Measurements from ENCODE around the gene THAP4.

DNA sequence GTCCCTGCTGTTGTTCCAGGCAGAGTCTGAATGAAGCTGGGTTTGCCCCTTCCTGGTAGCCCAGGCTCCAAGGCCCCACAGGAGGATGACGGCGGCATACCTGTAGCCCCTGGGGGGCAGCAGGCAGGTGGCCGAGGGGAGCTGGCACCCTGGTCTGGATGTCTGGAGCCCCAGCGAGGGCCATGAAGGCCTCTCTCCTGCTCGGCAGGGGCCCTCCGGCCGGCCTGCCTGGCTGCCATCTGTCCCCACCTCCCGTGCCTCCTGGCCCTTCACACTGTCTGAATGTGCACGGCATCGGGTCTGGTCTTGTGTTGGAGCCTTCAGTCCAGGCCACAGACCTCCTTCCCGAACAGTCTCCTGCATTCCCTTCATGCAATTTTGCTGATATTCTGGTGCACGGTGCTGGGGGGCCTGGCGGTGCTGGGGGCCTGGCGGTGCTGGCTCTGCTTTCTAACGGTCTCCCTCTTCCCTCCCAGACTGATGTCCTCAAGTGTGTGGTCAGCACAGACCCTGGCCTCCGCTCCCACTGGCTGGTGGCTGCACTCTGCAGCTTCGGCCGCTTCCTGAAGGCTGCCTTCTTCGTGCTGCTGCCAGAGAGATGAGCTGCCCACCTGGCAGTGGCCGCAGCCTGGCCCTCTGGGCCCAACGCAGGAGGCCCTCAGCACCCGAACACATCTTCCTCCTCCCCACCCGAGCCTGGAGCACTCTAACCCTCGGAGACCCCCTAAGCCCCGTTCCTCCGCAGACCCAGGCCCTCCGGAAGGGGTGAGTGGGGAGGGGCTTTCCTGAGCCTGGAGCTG lies 64.9 kb downstream of the THAP4 start:
- TF ChIP-seq, protein P1, sequence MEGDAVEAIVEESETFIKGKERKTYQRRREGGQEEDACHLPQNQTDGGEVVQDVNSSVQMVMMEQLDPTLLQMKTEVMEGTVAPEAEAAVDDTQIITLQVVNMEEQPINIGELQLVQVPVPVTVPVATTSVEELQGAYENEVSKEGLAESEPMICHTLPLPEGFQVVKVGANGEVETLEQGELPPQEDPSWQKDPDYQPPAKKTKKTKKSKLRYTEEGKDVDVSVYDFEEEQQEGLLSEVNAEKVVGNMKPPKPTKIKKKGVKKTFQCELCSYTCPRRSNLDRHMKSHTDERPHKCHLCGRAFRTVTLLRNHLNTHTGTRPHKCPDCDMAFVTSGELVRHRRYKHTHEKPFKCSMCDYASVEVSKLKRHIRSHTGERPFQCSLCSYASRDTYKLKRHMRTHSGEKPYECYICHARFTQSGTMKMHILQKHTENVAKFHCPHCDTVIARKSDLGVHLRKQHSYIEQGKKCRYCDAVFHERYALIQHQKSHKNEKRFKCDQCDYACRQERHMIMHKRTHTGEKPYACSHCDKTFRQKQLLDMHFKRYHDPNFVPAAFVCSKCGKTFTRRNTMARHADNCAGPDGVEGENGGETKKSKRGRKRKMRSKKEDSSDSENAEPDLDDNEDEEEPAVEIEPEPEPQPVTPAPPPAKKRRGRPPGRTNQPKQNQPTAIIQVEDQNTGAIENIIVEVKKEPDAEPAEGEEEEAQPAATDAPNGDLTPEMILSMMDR (optimal IDR thresholded peaks at IDR 0.05 in 1 of 3, IDR thresholded peaks at IDR 0.05 in 1 of 3, conservative IDR thresholded peaks at IDR 0.05 in 1 of 3; ENCODE audit: extremely low read depth in 1 of 3, insufficient read depth in 2 of 3, low read length in 3 of 3) = no peak
- no peak for TF ChIP-seq EZH2 (IDR thresholded peaks at IDR 0.05; ENCODE audit: low read length)

Measured in keratinocyte (primary cell).